Astrocyte (in vitro differentiated cells and primary cell): Measurements from ENCODE around the gene ELANE. TPM values are rescaled to one million over a fixed set of nuclear protein-coding genes. Genes with fewer than 3 reads are reported as not detected.

ENCODE experiments used
- DNase-seq: peaks from one replicate; pipeline ENCODE4 v3.0.0-alpha.2; 2010; ENCODE audit warnings: low read depth
- FAIRE-seq: peaks from 2 replicates; lab custom pipeline; 2011; peaks lifted over from hg19 to GRCh38; lab: Jason Lieb, UNC
- H2AFZ ChIP-seq: 2 replicates; pipeline ENCODE4 v1.6.0; 2012; ENCODE audit warnings: low read depth, low read length, inconsistent platforms
- H3K27ac ChIP-seq: 2 replicates; pipeline ENCODE4 v1.5.1; 2011; ENCODE audit warnings: low read depth, low read length, inconsistent platforms
- H3K27me3 ChIP-seq: 2 replicates; pipeline ENCODE4 v1.6.0; 2011; ENCODE audit warnings: low read length, inconsistent platforms; ENCODE audit not compliant: insufficient read depth
- H3K36me3 ChIP-seq: 2 replicates; pipeline ENCODE4 v1.5.1; 2011; ENCODE audit warnings: low read length, inconsistent platforms; ENCODE audit not compliant: insufficient read depth
- H3K4me1 ChIP-seq: 2 replicates; pipeline ENCODE4 v1.5.1; 2011; ENCODE audit warnings: low read length, inconsistent platforms; ENCODE audit not compliant: insufficient read depth
- H3K4me2 ChIP-seq: 2 replicates; pipeline ENCODE4 v1.6.0; 2012; ENCODE audit warnings: low read length, inconsistent platforms
- H3K4me3 ChIP-seq: 2 replicates; pipeline ENCODE4 v1.5.1; 2011; ENCODE audit warnings: low read depth, mild to moderate bottlenecking, low read length, inconsistent platforms; ENCODE audit not compliant: insufficient read depth
- H3K79me2 ChIP-seq: 2 replicates; pipeline ENCODE4 v1.6.0; 2012; ENCODE audit warnings: mild to moderate bottlenecking, low read length, inconsistent platforms; ENCODE audit not compliant: insufficient read depth
- H3K9ac ChIP-seq: 2 replicates; pipeline ENCODE4 v1.6.0; 2012; ENCODE audit warnings: mild to moderate bottlenecking, low read length, inconsistent platforms
- H3K9me3 ChIP-seq: 2 replicates; pipeline ENCODE4 v1.5.1; 2012; ENCODE audit warnings: low read depth, mild to moderate bottlenecking, low read length, inconsistent platforms; ENCODE audit not compliant: insufficient read depth
- H4K20me1 ChIP-seq: 2 replicates; pipeline ENCODE4 v1.6.0; 2012; ENCODE audit warnings: low read length, inconsistent platforms; ENCODE audit not compliant: insufficient read depth
- H3K27ac Mint-ChIP-seq: one replicate; pipeline ENCODE4 v1.8.0; 2021; ENCODE audit warnings: mild to moderate bottlenecking, mixed read lengths; ENCODE audit not compliant: unreplicated experiment
- H3K27me3 Mint-ChIP-seq: one replicate; pipeline ENCODE4 v1.8.0; 2021; ENCODE audit warnings: low read depth, mixed read lengths; ENCODE audit not compliant: unreplicated experiment
- H3K36me3 Mint-ChIP-seq: one replicate; pipeline ENCODE4 v1.8.0; 2021; ENCODE audit warnings: low read depth, mixed read lengths; ENCODE audit not compliant: unreplicated experiment
- H3K4me1 Mint-ChIP-seq: one replicate; pipeline ENCODE4 v1.8.0; 2021; ENCODE audit warnings: low read depth, mixed read lengths; ENCODE audit not compliant: unreplicated experiment
- H3K4me3 Mint-ChIP-seq: one replicate; pipeline ENCODE4 v1.8.0; 2021; ENCODE audit warnings: mild to moderate bottlenecking, moderate library complexity, mixed read lengths; ENCODE audit not compliant: unreplicated experiment
- H3K9me3 Mint-ChIP-seq: one replicate; pipeline ENCODE4 v1.8.0; 2021; ENCODE audit warnings: mild to moderate bottlenecking, mixed read lengths; ENCODE audit not compliant: unreplicated experiment
- CTCF ChIP-seq: IDR thresholded peaks from 2 replicates; pipeline ENCODE4 v1.5.1; 2011; ENCODE audit warnings: low read depth, mild to moderate bottlenecking, inconsistent platforms, low read length, moderate library complexity; ENCODE audit not compliant: insufficient read depth
- EZH2 ChIP-seq: IDR thresholded peaks from 2 replicates; pipeline ENCODE4 v1.6.1; 2012; ENCODE audit warnings: mild to moderate bottlenecking, low read length, inconsistent platforms; ENCODE audit not compliant: insufficient read depth
- total RNA-seq: library from RNA; stranded (reverse); gene quantifications from 2 replicates; pipeline ENCODE4 v1.2.1, GENCODE V29; 2021

Gene ELANE
- total RNA-seq, 1 donor from 2014 or later: not detected

GRCh38 chr19:882871-883497 is 30.9 kb downstream of the ELANE start:
- H3K9ac ChIP-seq: no peak overlapping the region
- Mint-ChIP-seq H3K27me3 (no peaks in the 10 kb centered on the region), H3K4me1 (no peaks in the 10 kb centered on the region), H3K9me3 (no peaks in the 10 kb centered on the region), H3K27ac (no peak overlapping the region), H3K36me3 (peaks cover 14% of the 10 kb centered on the region), H3K4me3 (no peak overlapping the region)
- H3K4me1 ChIP-seq: no peaks in the 10 kb centered on the region
- peaks cover 11% of the 10 kb centered on the region for H4K20me1 ChIP-seq
- H2AFZ ChIP-seq: no peak overlapping the region
- no peaks in the 10 kb centered on the region for H3K9me3 ChIP-seq
- TF ChIP-seq CTCF: no peak
- TF ChIP-seq EZH2: no peak
- H3K4me3 ChIP-seq: no peak overlapping the region
- no peaks in the 10 kb centered on the region for H3K79me2 ChIP-seq
- FAIRE-seq (no peak), DNase-seq (no peak)
- no peak overlapping the region for H3K27ac ChIP-seq
- no peaks in the 10 kb centered on the region for H3K27me3 ChIP-seq
- no peak overlapping the region for H3K4me2 ChIP-seq
- peaks cover 7% of the 10 kb centered on the region for H3K36me3 ChIP-seq

GRCh38 chr19:883661-884211 is 31.6 kb downstream of the ELANE start:
- no peaks in the 10 kb centered on the region for H3K9me3 Mint-ChIP-seq
- Histone ChIP-seq H3K27ac (no peak overlapping the region), H3K9ac (no peak overlapping the region), H3K36me3 (peaks cover 7% of the 10 kb centered on the region), H3K79me2 (no peaks in the 10 kb centered on the region), H2AFZ (no peak overlapping the region), H3K4me1 (no peaks in the 10 kb centered on the region), H4K20me1 (peaks cover 11% of the 10 kb centered on the region), H3K27me3 (no peaks in the 10 kb centered on the region), H3K4me2 (no peak overlapping the region), H3K4me3 (no peak overlapping the region), H3K9me3 (no peaks in the 10 kb centered on the region)
- no peaks in the 10 kb centered on the region for H3K4me1 Mint-ChIP-seq
- FAIRE-seq (no peak), DNase-seq (no peak)
- H3K4me3 Mint-ChIP-seq: no peak overlapping the region
- H3K27me3 Mint-ChIP-seq: no peaks in the 10 kb centered on the region
- peaks cover 14% of the 10 kb centered on the region for H3K36me3 Mint-ChIP-seq
- TF ChIP-seq CTCF (no peak), EZH2 (no peak)
- no peak overlapping the region for H3K27ac Mint-ChIP-seq
